Hepatocyte (in vitro differentiated cells): ENCODE measurements around the gene MEP1A.

Experiments used
- EZH2 ChIP-seq: fragments of 200-600 bp; sonication (generic); IDR thresholded peaks from 2 replicates; pipeline ENCODE4 v1.6.1; 2016; ENCODE audit warnings: antibody characterized with exemption, mild to moderate bottlenecking, borderline replicate concordance
- EZH2phosphoT487 ChIP-seq: fragments of 200-600 bp; sonication (generic); IDR thresholded peaks from one replicate; pipeline ENCODE4 v1.6.1; 2018; ENCODE audit warnings: antibody characterized with exemption, mild to moderate bottlenecking, low read depth, moderate library complexity; ENCODE audit not compliant: unreplicated experiment, severe bottlenecking
- TF ChIP-seq, protein P1 (sequence below): fragments of 200-600 bp; sonication (generic); IDR thresholded peaks from 2 replicates; pipeline ENCODE4 v1.5.1; 2016; ENCODE audit warnings: antibody characterized with exemption, mild to moderate bottlenecking; ENCODE audit not compliant: poor library complexity

- TF ChIP-seq, protein P1, sequence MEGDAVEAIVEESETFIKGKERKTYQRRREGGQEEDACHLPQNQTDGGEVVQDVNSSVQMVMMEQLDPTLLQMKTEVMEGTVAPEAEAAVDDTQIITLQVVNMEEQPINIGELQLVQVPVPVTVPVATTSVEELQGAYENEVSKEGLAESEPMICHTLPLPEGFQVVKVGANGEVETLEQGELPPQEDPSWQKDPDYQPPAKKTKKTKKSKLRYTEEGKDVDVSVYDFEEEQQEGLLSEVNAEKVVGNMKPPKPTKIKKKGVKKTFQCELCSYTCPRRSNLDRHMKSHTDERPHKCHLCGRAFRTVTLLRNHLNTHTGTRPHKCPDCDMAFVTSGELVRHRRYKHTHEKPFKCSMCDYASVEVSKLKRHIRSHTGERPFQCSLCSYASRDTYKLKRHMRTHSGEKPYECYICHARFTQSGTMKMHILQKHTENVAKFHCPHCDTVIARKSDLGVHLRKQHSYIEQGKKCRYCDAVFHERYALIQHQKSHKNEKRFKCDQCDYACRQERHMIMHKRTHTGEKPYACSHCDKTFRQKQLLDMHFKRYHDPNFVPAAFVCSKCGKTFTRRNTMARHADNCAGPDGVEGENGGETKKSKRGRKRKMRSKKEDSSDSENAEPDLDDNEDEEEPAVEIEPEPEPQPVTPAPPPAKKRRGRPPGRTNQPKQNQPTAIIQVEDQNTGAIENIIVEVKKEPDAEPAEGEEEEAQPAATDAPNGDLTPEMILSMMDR, result no peak
- TF ChIP-seq EZH2phosphoT487 (no peak), EZH2 (no peak)
Measured at GRCh38 chr6:46772762-46773161, 20.4 kb upstream of the MEP1A start.
